ENCODE data around the gene B3GNT9. TPM values are rescaled to one million over a fixed set of nuclear protein-coding genes. Genes with fewer than 3 reads are reported as not detected.

The B3GNT9 gene
- total RNA-seq (2022; extraction: Qiagen RNA extraction) = 5.4 to 9.1 TPM (median 8.6 TPM) in 5 replicates

GRCh38 chr16:67150833-67151396, at the start of gene B3GNT9:
Gene B3GNT9, minus strand, starts transcription at chr16:67150998. Its CDS starts 513 bp downstream, at chr16:67150485.

DNA sequence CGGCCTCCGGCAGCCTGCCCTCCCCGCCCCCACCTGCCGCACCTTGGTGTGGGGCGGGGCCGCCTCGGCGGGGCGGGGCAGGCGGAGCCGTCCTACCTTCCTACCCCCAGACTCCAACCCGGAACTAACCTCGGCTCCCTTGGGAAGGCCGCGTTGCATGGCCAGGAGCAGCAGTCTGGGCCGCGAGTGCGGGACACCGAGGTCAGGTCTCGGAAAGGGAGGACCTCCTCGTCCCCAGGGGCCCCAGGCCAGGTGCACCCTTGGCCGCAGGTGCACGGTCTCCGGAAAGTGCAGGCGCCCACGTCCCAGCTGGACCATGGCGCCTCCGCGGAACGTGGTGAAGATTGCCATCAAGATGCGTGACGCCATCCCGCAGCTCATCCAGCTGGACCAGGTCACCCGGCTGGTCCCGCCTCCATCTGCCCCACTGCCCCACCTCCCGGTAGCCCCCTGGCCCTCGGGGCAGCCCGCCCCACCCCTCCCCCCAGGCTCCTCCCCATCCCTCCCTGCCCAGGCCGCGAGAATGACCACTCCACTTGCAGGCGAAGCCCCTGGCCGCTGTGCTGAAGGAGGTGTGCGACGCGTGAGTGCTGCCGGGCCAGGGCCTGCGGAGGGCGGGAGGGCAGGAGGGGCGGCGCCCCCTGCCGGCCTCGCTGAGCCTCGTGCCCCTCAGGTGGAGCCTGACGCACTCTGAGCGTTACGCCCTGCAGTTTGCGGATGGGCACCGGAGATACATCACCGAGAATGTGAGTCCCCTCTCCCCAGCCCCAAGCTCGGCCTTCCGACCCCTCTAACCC, 48.4 kb upstream of the B3GNT9 start, which contains the start of gene ELMO3:
ELMO3 (plus strand) TSS at position 121 of the 797 bp plus-strand sequence; CDS start at position 317, 196 bp downstream.

GRCh38 chr16:67191995-67192681, 41.3 kb upstream of the B3GNT9 start, which contains the start of gene E2F4:
Gene E2F4, plus strand, starts transcription at chr16:67192155. Its CDS starts 73 bp downstream, at chr16:67192228.

DNA sequence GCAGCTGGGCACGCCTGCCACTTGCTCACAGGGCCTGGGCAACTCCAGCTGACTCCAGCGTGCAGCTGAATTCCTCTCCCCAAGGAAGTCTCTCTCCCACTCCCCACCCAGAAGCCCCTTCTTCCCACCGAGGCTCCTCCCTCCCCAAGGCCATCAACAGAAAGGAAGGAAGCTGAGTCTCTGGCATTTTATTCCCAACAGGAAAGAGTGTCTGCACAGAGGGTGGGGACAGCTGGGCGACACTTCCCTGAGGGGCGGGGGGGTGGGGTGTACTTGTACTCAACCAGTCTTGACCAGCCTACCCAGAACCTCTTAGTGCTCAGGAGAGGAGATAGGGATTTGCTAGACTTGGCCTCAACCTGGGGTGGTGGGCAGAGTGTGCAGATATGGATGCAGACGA, 39.2 kb upstream of the B3GNT9 start, which contains the start of gene EXOC3L1:
EXOC3L1 (minus strand) TSS at position 96 of the 400 bp plus-strand sequence. CDS start 460 bp downstream, outside the sequence.

GRCh38 chr16:67183627-67184452, 33.0 kb upstream of the B3GNT9 start, which contains the start of gene MATCAP1:
Gene MATCAP1, minus strand, starts transcription at chr16:67183963. Its CDS starts 3,353 bp downstream, at chr16:67180610.

GRCh38 chr16:67170168-67170948, 19.6 kb upstream of the B3GNT9 start, which contains the start of gene NOL3:
Gene NOL3, plus strand, starts transcription at chr16:67170538.

GRCh38 chr16:67164599-67165061, 13.8 kb upstream of the B3GNT9 start, which contains the start of gene HSF4:
Gene HSF4, plus strand, starts transcription at chr16:67164745. Its CDS starts 67 bp downstream, at chr16:67164812.

DNA sequence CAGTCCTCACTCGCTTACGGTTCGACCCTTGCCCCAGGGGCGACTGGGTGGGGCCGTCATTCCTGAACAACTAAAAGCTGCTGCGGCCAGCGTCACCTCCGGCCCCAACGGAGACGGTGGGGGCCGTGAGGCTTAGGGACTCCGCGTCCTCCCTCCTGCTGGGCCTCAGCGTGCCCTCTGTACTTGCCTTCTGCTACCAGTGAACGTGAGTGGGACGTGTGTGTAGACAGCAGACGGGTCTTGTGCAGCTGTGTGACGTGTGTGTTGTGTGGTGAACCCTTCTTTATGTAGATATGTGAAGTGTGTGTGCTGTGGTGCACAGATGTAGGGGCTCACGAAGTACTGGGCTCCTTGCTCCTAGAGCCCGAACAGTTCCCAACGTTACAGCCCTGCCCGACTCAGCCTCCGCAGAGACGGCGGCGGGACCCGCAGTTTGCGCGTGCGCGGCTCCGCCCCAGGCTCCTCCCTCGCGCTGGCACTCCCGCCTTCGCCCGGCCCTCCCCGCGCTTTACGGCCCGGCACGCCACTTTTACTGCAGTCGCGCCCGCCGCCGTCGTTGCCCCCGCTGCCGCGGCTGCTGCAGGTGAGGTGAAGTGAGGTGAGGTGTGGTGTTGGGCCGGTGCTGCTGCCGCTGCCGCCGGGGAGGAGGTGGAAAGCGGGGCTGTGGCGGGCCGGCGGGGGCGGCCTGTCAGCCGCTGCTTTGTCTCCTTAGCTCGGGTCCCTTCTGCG, 41.2 kb downstream of the B3GNT9 start, which contains the start of gene PHAF1:
PHAF1 (plus strand) TSS at position 535 of the 729 bp plus-strand sequence. CDS start 235 bp downstream, outside the sequence.

Other genes starting within 250 kb of the B3GNT9 start
- gene CDH16, start 232.1 kb downstream of the B3GNT9 start, total RNA-seq (2022; extraction: Qiagen RNA extraction) = 0.36 to 0.50 TPM (median 0.39 TPM) in 5 replicates
- 7.7 to 19.4 TPM (median 12.3 TPM) in 5 replicates for gene RRAD, start 225.5 kb downstream of the B3GNT9 start, total RNA-seq (2022; extraction: Qiagen RNA extraction)
- gene CIAO2B, start 216.6 kb downstream of the B3GNT9 start, total RNA-seq (2022; extraction: Qiagen RNA extraction) = 123 to 180 TPM (median 173 TPM) in 5 replicates
- 27.6 to 32.7 TPM (median 28.9 TPM) in 5 replicates for gene CES2, start 215.5 kb downstream of the B3GNT9 start, total RNA-seq (2022; extraction: Qiagen RNA extraction)
- 1.8 to 2.3 TPM (median 2.1 TPM) in 5 replicates for gene CES3, start 189.7 kb downstream of the B3GNT9 start, total RNA-seq (2022; extraction: Qiagen RNA extraction)
- 1.6 to 2.1 TPM (median 1.9 TPM) in 5 replicates for gene CES4A, start 162.4 kb downstream of the B3GNT9 start, total RNA-seq (2022; extraction: Qiagen RNA extraction)
- 36.2 to 49.8 TPM (median 46.0 TPM) in 5 replicates for gene CBFB, start 121.8 kb downstream of the B3GNT9 start, total RNA-seq (2022; extraction: Qiagen RNA extraction)
- 23.5 to 25.5 TPM (median 24.7 TPM) in 5 replicates for gene PHAF1, start 41.1 kb downstream of the B3GNT9 start, total RNA-seq (2022; extraction: Qiagen RNA extraction)
- 14.2 to 21.6 TPM (median 21.1 TPM) in 5 replicates for gene TRADD, start 8.9 kb upstream of the B3GNT9 start, total RNA-seq (2022; extraction: Qiagen RNA extraction)
- gene FBXL8, start 9.0 kb upstream of the B3GNT9 start, total RNA-seq (2022; extraction: Qiagen RNA extraction) = 5.7 to 11.0 TPM (median 9.2 TPM) in 5 replicates
- 8.4 to 20.3 TPM (median 16.7 TPM) in 5 replicates for gene HSF4, start 13.7 kb upstream of the B3GNT9 start, total RNA-seq (2022; extraction: Qiagen RNA extraction)
- 45.8 to 62.3 TPM (median 61.0 TPM) in 5 replicates for gene NOL3, start 19.5 kb upstream of the B3GNT9 start, total RNA-seq (2022; extraction: Qiagen RNA extraction)
- gene MATCAP1, start 33.0 kb upstream of the B3GNT9 start, total RNA-seq (2022; extraction: Qiagen RNA extraction) = 4.3 to 7.2 TPM (median 6.4 TPM) in 5 replicates
- gene EXOC3L1, start 39.1 kb upstream of the B3GNT9 start, total RNA-seq (2022; extraction: Qiagen RNA extraction) = 0.07 to 0.24 TPM (median 0.07 TPM) in 3 of 5 replicates, not detected in the others
- 79.5 to 101 TPM (median 99.3 TPM) in 5 replicates for gene E2F4, start 41.2 kb upstream of the B3GNT9 start, total RNA-seq (2022; extraction: Qiagen RNA extraction)
- gene ELMO3, start 48.1 kb upstream of the B3GNT9 start, total RNA-seq (2022; extraction: Qiagen RNA extraction) = 0.93 to 1.7 TPM (median 1.3 TPM) in 5 replicates
- 79.6 to 102 TPM (median 96.1 TPM) in 5 replicates for gene TMEM208, start 76.1 kb upstream of the B3GNT9 start, total RNA-seq (2022; extraction: Qiagen RNA extraction)
- gene FHOD1, start 96.5 kb upstream of the B3GNT9 start, total RNA-seq (2022; extraction: Qiagen RNA extraction) = 38.5 to 60.0 TPM (median 51.3 TPM) in 5 replicates
- gene SLC9A5, start 98.0 kb upstream of the B3GNT9 start, total RNA-seq (2022; extraction: Qiagen RNA extraction) = 1.3 to 1.8 TPM (median 1.7 TPM) in 5 replicates
- 12.3 to 18.7 TPM (median 16.7 TPM) in 5 replicates for gene PLEKHG4, start 128.5 kb upstream of the B3GNT9 start, total RNA-seq (2022; extraction: Qiagen RNA extraction)
- 0.09 to 0.46 TPM (median 0.21 TPM) in 5 replicates for gene KCTD19, start 175.7 kb upstream of the B3GNT9 start, total RNA-seq (2022; extraction: Qiagen RNA extraction)
- 0.09 to 0.23 TPM (median 0.09 TPM) in 3 of 5 replicates, not detected in the others for gene LRRC36, start 175.8 kb upstream of the B3GNT9 start, total RNA-seq (2022; extraction: Qiagen RNA extraction)
- 8.5 to 14.6 TPM (median 13.3 TPM) in 5 replicates for gene TPPP3, start 242.5 kb upstream of the B3GNT9 start, total RNA-seq (2022; extraction: Qiagen RNA extraction)

Measured in A549 treated with CORT108297 at 1 μM for 4 hours (cell line).